ENCODE measurements around the gene SPATA6. TPM values are rescaled to one million over a fixed set of nuclear protein-coding genes. Genes with fewer than 3 reads are reported as not detected.

The SPATA6 gene
- total and polyA plus RNA-seq, 2 of the 4 experiments (the other 2 are of a cell fraction) = 1.1 to 2.0 TPM

DNA sequence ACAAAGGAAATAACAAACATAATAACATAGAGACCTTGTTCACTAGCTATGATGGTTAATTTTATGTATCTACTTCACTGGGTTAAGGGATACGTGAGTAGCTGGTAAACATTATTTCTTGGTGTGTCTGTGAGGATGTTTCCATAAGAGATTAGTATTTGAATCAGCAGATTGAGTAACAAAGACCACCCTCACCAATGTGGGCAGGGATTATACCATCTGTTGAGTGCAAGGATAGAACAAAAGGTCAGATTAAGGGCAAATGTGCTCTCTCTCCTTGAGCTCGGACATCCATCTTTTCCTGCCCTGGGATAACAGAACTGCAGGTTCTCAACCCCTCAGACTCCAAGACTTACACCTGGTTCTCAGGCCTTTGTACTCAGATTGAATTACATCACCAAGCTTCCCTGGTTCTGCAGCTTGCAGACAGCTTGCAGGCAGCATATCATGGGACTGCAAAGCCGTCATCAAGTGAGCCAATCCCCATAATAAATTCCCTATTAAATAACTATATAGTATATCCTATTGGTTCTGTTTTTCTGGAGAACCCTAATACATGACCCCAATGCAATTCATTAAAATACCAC is 9.2 kb downstream of the SPATA6 start:
- BruUV-seq (replicated peaks) = no TSS peak
- no peaks in the 10 kb centered on the region for H3K4me1 ChIP-seq (ENCODE audit: control insufficient read depth, insufficient read depth, low read length)
- no peak overlapping the region for H2BK120ac ChIP-seq (ENCODE audit: low read depth, low read length)
- no peak overlapping the region for H3K4me2 ChIP-seq (ENCODE audit: low read depth, low read length)
- H2BK5ac ChIP-seq (ENCODE audit: low read depth, low read length, poor library complexity, severe bottlenecking) = no peak overlapping the region
- in situ Hi-C loops (cut with MboI; ENCODE audit: low sequenced_read_pairs) = no loop called here
- no peak overlapping the region for H3K9ac ChIP-seq (ENCODE audit: low read depth, low read length)
- no peaks in the 10 kb centered on the region for H3K9me3 ChIP-seq (ENCODE audit: control insufficient read depth, insufficient read depth, low read length)
- no peak overlapping the region for H3K18ac ChIP-seq (ENCODE audit: low read depth, low read length)
- no peaks in the 10 kb centered on the region for H3K9me1 ChIP-seq (ENCODE audit: insufficient read depth, low read length)
- H2BK15ac ChIP-seq (ENCODE audit: low read depth, low read length) = no peak overlapping the region
- no peak overlapping the region for H3K23ac ChIP-seq (ENCODE audit: low read depth, low read length)
- WGBS, 2 experiments (ENCODE audit: extremely low coverage in 2 of 2, insufficient read length in 1 of 2) = no CpG with 5 or more reads among the region's 3 CpGs
- H3K4ac ChIP-seq (ENCODE audit: low read depth, low read length) = no peak overlapping the region
- H3K27ac ChIP-seq (ENCODE audit: insufficient read depth, low read length) = no peak overlapping the region
- no peak for TF ChIP-seq SMC3 (IDR thresholded peaks at IDR 0.05; ENCODE audit: low read depth, low read length)
- TF ChIP-seq NFE2L2 (IDR thresholded peaks at IDR 0.05; ENCODE audit: low read depth, low read length) = no peak
- TF ChIP-seq, protein P1, sequence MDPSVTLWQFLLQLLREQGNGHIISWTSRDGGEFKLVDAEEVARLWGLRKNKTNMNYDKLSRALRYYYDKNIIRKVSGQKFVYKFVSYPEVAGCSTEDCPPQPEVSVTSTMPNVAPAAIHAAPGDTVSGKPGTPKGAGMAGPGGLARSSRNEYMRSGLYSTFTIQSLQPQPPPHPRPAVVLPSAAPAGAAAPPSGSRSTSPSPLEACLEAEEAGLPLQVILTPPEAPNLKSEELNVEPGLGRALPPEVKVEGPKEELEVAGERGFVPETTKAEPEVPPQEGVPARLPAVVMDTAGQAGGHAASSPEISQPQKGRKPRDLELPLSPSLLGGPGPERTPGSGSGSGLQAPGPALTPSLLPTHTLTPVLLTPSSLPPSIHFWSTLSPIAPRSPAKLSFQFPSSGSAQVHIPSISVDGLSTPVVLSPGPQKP (IDR thresholded peaks at IDR 0.05; ENCODE audit: borderline replicate concordance, low read depth, low read length) = no peak
- TF ChIP-seq BHLHE40 (IDR thresholded peaks at IDR 0.05; ENCODE audit: low read depth, low read length) = no peak
- TF ChIP-seq, protein P2, sequence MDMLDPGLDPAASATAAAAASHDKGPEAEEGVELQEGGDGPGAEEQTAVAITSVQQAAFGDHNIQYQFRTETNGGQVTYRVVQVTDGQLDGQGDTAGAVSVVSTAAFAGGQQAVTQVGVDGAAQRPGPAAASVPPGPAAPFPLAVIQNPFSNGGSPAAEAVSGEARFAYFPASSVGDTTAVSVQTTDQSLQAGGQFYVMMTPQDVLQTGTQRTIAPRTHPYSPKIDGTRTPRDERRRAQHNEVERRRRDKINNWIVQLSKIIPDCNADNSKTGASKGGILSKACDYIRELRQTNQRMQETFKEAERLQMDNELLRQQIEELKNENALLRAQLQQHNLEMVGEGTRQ (IDR thresholded peaks at IDR 0.05; ENCODE audit: low read depth, low read length) = no peak
- TF ChIP-seq, protein P3, sequence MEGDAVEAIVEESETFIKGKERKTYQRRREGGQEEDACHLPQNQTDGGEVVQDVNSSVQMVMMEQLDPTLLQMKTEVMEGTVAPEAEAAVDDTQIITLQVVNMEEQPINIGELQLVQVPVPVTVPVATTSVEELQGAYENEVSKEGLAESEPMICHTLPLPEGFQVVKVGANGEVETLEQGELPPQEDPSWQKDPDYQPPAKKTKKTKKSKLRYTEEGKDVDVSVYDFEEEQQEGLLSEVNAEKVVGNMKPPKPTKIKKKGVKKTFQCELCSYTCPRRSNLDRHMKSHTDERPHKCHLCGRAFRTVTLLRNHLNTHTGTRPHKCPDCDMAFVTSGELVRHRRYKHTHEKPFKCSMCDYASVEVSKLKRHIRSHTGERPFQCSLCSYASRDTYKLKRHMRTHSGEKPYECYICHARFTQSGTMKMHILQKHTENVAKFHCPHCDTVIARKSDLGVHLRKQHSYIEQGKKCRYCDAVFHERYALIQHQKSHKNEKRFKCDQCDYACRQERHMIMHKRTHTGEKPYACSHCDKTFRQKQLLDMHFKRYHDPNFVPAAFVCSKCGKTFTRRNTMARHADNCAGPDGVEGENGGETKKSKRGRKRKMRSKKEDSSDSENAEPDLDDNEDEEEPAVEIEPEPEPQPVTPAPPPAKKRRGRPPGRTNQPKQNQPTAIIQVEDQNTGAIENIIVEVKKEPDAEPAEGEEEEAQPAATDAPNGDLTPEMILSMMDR (conservative IDR thresholded peaks at IDR 0.05; ENCODE audit: low read depth, low read length) = no peak
- TF ChIP-seq MAFK (IDR thresholded peaks at IDR 0.05; ENCODE audit: low read depth, low read length) = no peak
- no peak for TF ChIP-seq MXI1 (IDR thresholded peaks at IDR 0.05; ENCODE audit: borderline replicate concordance, low read depth, low read length)
- TF ChIP-seq FOS (IDR thresholded peaks at IDR 0.05; ENCODE audit: low read depth, low read length) = no peak
- no peak for TF ChIP-seq POLR2A (IDR thresholded peaks at IDR 0.05; ENCODE audit: low read depth, low read length)
- no peak for TF ChIP-seq CEBPB (IDR thresholded peaks at IDR 0.05; ENCODE audit: low read depth, low read length)
- TF ChIP-seq RFX5 (IDR thresholded peaks at IDR 0.05; ENCODE audit: low read depth, low read length) = no peak
- TF ChIP-seq MAZ (IDR thresholded peaks at IDR 0.05; ENCODE audit: borderline replicate concordance, low read depth, low read length) = no peak
- TF ChIP-seq CHD1 (IDR thresholded peaks at IDR 0.05; ENCODE audit: low read depth, low read length) = no peak
- TF ChIP-seq RCOR1 (IDR thresholded peaks at IDR 0.05; ENCODE audit: insufficient replicate concordance, low read length) = no peak
- TF ChIP-seq RAD21 (IDR thresholded peaks at IDR 0.05; ENCODE audit: low read length) = no peak
- DNase-seq (no peak), ATAC-seq (ENCODE audit: low read depth) (no peak)
- POLR2A ChIA-PET (ENCODE audit: unreplicated experiment) = no interaction called here
- no peak overlapping the region for H2BK20ac ChIP-seq (ENCODE audit: low read depth, low read length)
- H3K4me3 ChIP-seq (ENCODE audit: insufficient read depth, low read depth, low read length) = no peak overlapping the region
- no peaks in the 10 kb centered on the region; a peak in 1 of 4 replicates for H3K79me1 ChIP-seq (ENCODE audit: low read depth in 1 of 2, low read length in 2 of 2)
- CTCF ChIA-PET = no interaction called here
- intact Hi-C loops (cut with micrococcal nuclease) = no loop called here
- no peaks in the 10 kb centered on the region for H4K20me1 ChIP-seq (ENCODE audit: insufficient read depth, low read length)
- H2AFZ ChIP-seq (replicated peaks; ENCODE audit: low read length, poor library complexity) = no peak overlapping the region
- dilution Hi-C loops (cut with HindIII; ENCODE audit: low sequenced_read_pairs, unreplicated experiment) = no loop called here
- no peak overlapping the region for H3K56ac ChIP-seq (ENCODE audit: extremely low read depth, insufficient read depth, low read length)
- no peak overlapping the region for H4K5ac ChIP-seq (ENCODE audit: low read depth, low read length)
- H2AK5ac ChIP-seq (ENCODE audit: low read depth, low read length) = no peak overlapping the region
- H3K36me3 ChIP-seq (ENCODE audit: control insufficient read depth, insufficient read depth, low read length) = no peaks in the 10 kb centered on the region
- H2AK9ac ChIP-seq (replicated peaks; ENCODE audit: low read depth, low read length, poor library complexity) = no peak overlapping the region
- no peak overlapping the region for H4K8ac ChIP-seq (ENCODE audit: low read depth in 2 of 2, low read length in 2 of 2)
- H3K27me3 ChIP-seq (ENCODE audit: control insufficient read depth, insufficient read depth, low read length) = no peaks in the 10 kb centered on the region
- no peak overlapping the region for H4K91ac ChIP-seq (ENCODE audit: insufficient read depth, low read depth, low read length)
- H3K14ac ChIP-seq (replicated peaks; ENCODE audit: low read depth, low read length) = no peak overlapping the region
